GM23338 (cell line): ENCODE data around the gene GFRA1. TPM values are rescaled to one million over a fixed set of nuclear protein-coding genes. Genes with fewer than 3 reads are reported as not detected.

Source experiments
- ATAC-seq: fragments of 200-7000 bp; cut with Tn5 transposase; 3 replicates; pipeline ENCODE4 v1.9.1; 2020
- DNase-seq: peaks from one replicate; pipeline ENCODE4 v3.0.0-alpha.2; 2015; ENCODE audit warnings: low spot score
- H2AFZ ChIP-seq: fragments of 200-600 bp; sonication (generic); 2 replicates; pipeline ENCODE4 v1.8.0; 2016; ENCODE audit warnings: antibody characterized with exemption, mild to moderate bottlenecking, moderate library complexity
- H3F3A ChIP-seq: fragments of 200-600 bp; sonication (generic); replicated peaks from 2 replicates; pipeline ENCODE4 v1.8.0; 2017; ENCODE audit warnings: antibody characterized with exemption, mixed run types, low read depth
- H3K27ac ChIP-seq: fragments of 200-600 bp; sonication (generic); 2 replicates; pipeline ENCODE4 v1.6.1; 2016; ENCODE audit warnings: low read depth
- H3K27me3 ChIP-seq: fragments of 200-600 bp; sonication (generic); 2 replicates; pipeline ENCODE4 v1.8.0; 2016; ENCODE audit warnings: mild to moderate bottlenecking, mixed run types, moderate library complexity; ENCODE audit not compliant: insufficient read depth
- H3K36me3 ChIP-seq: fragments of 200-600 bp; sonication (generic); 2 replicates; pipeline ENCODE4 v1.8.0; 2016; ENCODE audit warnings: mild to moderate bottlenecking; ENCODE audit not compliant: insufficient read depth
- H3K4me1 ChIP-seq: fragments of 200-600 bp; sonication (generic); 2 replicates; pipeline ENCODE4 v1.8.0; 2016; ENCODE audit warnings: mild to moderate bottlenecking, moderate library complexity; ENCODE audit not compliant: insufficient read depth
- H3K4me2 ChIP-seq: fragments of 200-600 bp; sonication (generic); 2 replicates; pipeline ENCODE4 v1.7.1; 2017; ENCODE audit warnings: mixed run types
- H3K4me3 ChIP-seq: fragments of 200-600 bp; sonication (generic); 2 replicates; pipeline ENCODE4 v1.6.1; 2016; ENCODE audit warnings: mixed run types
- H3K79me2 ChIP-seq: fragments of 200-600 bp; sonication (generic); replicated peaks from 2 replicates; pipeline ENCODE4 v1.8.0; 2017; ENCODE audit warnings: mild to moderate bottlenecking; ENCODE audit not compliant: insufficient read depth
- H3K9me2 ChIP-seq: fragments of 200-600 bp; sonication (generic); 2 replicates; pipeline ENCODE4 v1.8.0; 2017; ENCODE audit not compliant: insufficient read depth
- H4K20me1 ChIP-seq: fragments of 200-600 bp; sonication (generic); replicated peaks from 2 replicates; pipeline ENCODE4 v1.8.0; 2017; ENCODE audit warnings: mild to moderate bottlenecking; ENCODE audit not compliant: insufficient read depth
- H3K27ac Mint-ChIP-seq: 2 replicates; pipeline ENCODE4 v1.8.0; 2020; ENCODE audit warnings: inconsistent platforms, mild to moderate bottlenecking, moderate library complexity, mixed read lengths
- H3K27me3 Mint-ChIP-seq: 3 replicates; pipeline ENCODE4 v1.8.0; 2022; ENCODE audit warnings: low read depth, mild to moderate bottlenecking, moderate library complexity, mixed read lengths, inconsistent platforms; ENCODE audit not compliant: insufficient read depth, poor library complexity
- H3K36me3 Mint-ChIP-seq: 3 replicates; pipeline ENCODE4 v1.8.0; 2021; ENCODE audit warnings: low read depth, mild to moderate bottlenecking, inconsistent platforms, moderate library complexity, mixed read lengths
- H3K4me1 Mint-ChIP-seq: 3 replicates; pipeline ENCODE4 v1.8.0; 2020; ENCODE audit warnings: mild to moderate bottlenecking, inconsistent platforms, mixed read lengths
- H3K4me3 Mint-ChIP-seq: 3 replicates; pipeline ENCODE4 v1.8.0; 2021; ENCODE audit warnings: moderate library complexity, mild to moderate bottlenecking, inconsistent platforms, mixed read lengths
- H3K9me3 Mint-ChIP-seq: 3 replicates; pipeline ENCODE4 v1.8.0; 2020; ENCODE audit warnings: moderate library complexity, mild to moderate bottlenecking, inconsistent platforms, mixed read lengths
- CREB1 ChIP-seq: fragments of 250-450 bp; sonication (Bioruptor Pico); IDR thresholded peaks from 2 replicates; pipeline ENCODE4 v1.5.0; 2020; ENCODE audit warnings: low read depth, mild to moderate bottlenecking, moderate library complexity
- ETS1 ChIP-seq: IDR thresholded peaks from 2 replicates; pipeline ENCODE4 v1.6.1; 2016; ENCODE audit warnings: antibody characterized with exemption
- EZH2phosphoT487 ChIP-seq: fragments of 200-600 bp; sonication (generic); IDR thresholded peaks from one replicate; pipeline ENCODE4 v1.8.1; 2018; ENCODE audit warnings: antibody characterized with exemption; ENCODE audit not compliant: unreplicated experiment
- JUNB ChIP-seq: IDR thresholded peaks from one replicate; pipeline ENCODE4 v1.6.1; 2016; ENCODE audit warnings: antibody characterized with exemption; ENCODE audit not compliant: unreplicated experiment
- NANOG ChIP-seq: IDR thresholded peaks from 2 replicates; pipeline ENCODE4 v1.6.1; 2016; ENCODE audit warnings: antibody characterized with exemption, borderline replicate concordance
- POLR2AphosphoS5 ChIP-seq: IDR thresholded peaks from 2 replicates; pipeline ENCODE4 v1.6.1; 2016; ENCODE audit warnings: antibody characterized with exemption, low read depth
- STAT1 ChIP-seq: IDR thresholded peaks from one replicate; pipeline ENCODE4 v1.6.1; 2016; ENCODE audit warnings: antibody characterized with exemption; ENCODE audit not compliant: unreplicated experiment
- ZNF331 ChIP-seq: fragments of 250-450 bp; sonication (Bioruptor Pico); IDR thresholded peaks from 2 replicates; pipeline ENCODE4 v1.5.0; 2020; ENCODE audit warnings: low read depth, mild to moderate bottlenecking, moderate library complexity
- ZNF462 ChIP-seq: fragments of 250-450 bp; sonication (Bioruptor Pico); IDR thresholded peaks from 2 replicates; pipeline ENCODE4 v1.5.0; 2020; ENCODE audit warnings: mild to moderate bottlenecking, moderate library complexity
- polyA plus RNA-seq: library from polyadenylated mRNA; unstranded; fragments of >200 nt; fragmentation: Nextera tagmentation; extraction: Ambion mirVana; gene quantifications from 2 replicates; pipeline ENCODE4 v1.2.1, GENCODE V29; 2016
- total RNA-seq: library from RNA; depleted of rRNA; stranded (reverse); fragments of >200 nt; shearing (Covaris generic); gene quantifications from 2 replicates; pipeline ENCODE4 v1.2.3, GENCODE V29; 2014
- TF ChIP-seq, protein P1 (sequence below), 2 experiments: fragments of 200-600 bp in 1 of 2; sonication (generic) in 1 of 2; conservative IDR thresholded peaks; 2 replicates each; pipeline versions ENCODE4 v1.5.1 to v1.6.1; 2016 to 2017; ENCODE audit warnings: antibody characterized with exemption in 2 of 2, low read depth in 2 of 2, mild to moderate bottlenecking in 2 of 2, moderate library complexity in 1 of 2

The GFRA1 gene
- total and polyA plus RNA-seq, 2 experiments from 2014 or later: 1.4 to 2.8 TPM

DNA sequence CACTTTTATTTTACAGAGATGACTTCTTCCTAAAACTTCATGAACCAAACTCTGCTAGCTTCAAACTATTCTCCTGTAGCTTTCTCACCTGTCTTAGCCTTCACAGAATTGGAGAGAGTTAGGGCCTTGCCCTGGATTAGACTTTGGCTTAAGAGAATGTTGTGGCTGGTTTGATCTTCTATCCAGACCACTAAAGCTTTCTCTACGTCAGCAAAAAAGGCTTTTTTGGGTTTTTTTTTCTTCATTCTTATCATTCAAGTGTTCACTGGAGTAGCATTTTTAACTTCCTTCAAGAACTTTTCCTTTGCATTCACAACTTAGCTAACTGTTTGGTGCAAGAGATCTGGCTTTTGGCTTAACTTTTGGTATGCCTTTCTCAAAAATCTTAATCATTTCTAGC lies 31.9 kb upstream of the GFRA1 start:
- H3K27me3 ChIP-seq: no peaks in the 10 kb centered on the region
- H3K4me1 Mint-ChIP-seq: no peaks in the 10 kb centered on the region
- H4K20me1 ChIP-seq: no peaks in the 10 kb centered on the region
- TF ChIP-seq ETS1: no peak
- no peak for TF ChIP-seq JUNB
- no peak for TF ChIP-seq NANOG
- no peak for TF ChIP-seq ZNF462 (CRISPR knock-in tag)
- no peak for TF ChIP-seq STAT1
- TF ChIP-seq EZH2phosphoT487: no peak
- no peak for TF ChIP-seq POLR2AphosphoS5
- TF ChIP-seq, protein P1, sequence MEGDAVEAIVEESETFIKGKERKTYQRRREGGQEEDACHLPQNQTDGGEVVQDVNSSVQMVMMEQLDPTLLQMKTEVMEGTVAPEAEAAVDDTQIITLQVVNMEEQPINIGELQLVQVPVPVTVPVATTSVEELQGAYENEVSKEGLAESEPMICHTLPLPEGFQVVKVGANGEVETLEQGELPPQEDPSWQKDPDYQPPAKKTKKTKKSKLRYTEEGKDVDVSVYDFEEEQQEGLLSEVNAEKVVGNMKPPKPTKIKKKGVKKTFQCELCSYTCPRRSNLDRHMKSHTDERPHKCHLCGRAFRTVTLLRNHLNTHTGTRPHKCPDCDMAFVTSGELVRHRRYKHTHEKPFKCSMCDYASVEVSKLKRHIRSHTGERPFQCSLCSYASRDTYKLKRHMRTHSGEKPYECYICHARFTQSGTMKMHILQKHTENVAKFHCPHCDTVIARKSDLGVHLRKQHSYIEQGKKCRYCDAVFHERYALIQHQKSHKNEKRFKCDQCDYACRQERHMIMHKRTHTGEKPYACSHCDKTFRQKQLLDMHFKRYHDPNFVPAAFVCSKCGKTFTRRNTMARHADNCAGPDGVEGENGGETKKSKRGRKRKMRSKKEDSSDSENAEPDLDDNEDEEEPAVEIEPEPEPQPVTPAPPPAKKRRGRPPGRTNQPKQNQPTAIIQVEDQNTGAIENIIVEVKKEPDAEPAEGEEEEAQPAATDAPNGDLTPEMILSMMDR (conservative IDR thresholded peaks at IDR 0.05; ENCODE audit: low read depth in 2 of 2): no peak
- no peak for TF ChIP-seq CREB1 (CRISPR knock-in tag)
- TF ChIP-seq ZNF331 (CRISPR knock-in tag): no peak
- H3K36me3 Mint-ChIP-seq: no peaks in the 10 kb centered on the region
- ATAC-seq (no peak), DNase-seq (no peak)
- no peaks in the 10 kb centered on the region; the same call in 2 of the 3 replicates for H3K9me3 Mint-ChIP-seq
- H3K4me2 ChIP-seq: no peak overlapping the region
- H3K4me1 ChIP-seq: no peaks in the 10 kb centered on the region
- no peaks in the 10 kb centered on the region for H3K79me2 ChIP-seq
- H3K27ac Mint-ChIP-seq: no peak overlapping the region
- H3K27ac ChIP-seq: no peak overlapping the region
- H3K27me3 Mint-ChIP-seq: no peaks in the 10 kb centered on the region
- H2AFZ ChIP-seq: no peak overlapping the region
- no peak overlapping the region for H3K4me3 Mint-ChIP-seq
- no peaks in the 10 kb centered on the region for H3K9me2 ChIP-seq
- H3K36me3 ChIP-seq: no peaks in the 10 kb centered on the region
- H3K4me3 ChIP-seq: no peak overlapping the region
- H3F3A ChIP-seq: no peaks in the 10 kb centered on the region
